Measurements from ENCODE around the gene PEAR1. TPM values are rescaled to one million over a fixed set of nuclear protein-coding genes. Genes with fewer than 3 reads are reported as not detected.

The PEAR1 gene
- total RNA-seq, 6 experiments from 2014 or later = 3.2 to 23.6 (median 20.2) TPM

DNA sequence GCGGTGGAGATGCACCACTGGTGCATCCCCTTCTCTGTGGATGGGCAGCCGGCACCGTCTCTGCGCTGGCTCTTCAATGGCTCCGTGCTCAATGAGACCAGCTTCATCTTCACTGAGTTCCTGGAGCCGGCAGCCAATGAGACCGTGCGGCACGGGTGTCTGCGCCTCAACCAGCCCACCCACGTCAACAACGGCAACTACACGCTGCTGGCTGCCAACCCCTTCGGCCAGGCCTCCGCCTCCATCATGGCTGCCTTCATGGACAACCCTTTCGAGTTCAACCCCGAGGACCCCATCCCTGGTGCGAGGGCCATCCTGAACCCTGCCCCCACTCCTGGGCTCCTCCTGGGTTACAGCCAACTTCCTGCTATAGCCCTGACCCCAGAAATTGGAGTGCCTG, 19.9 kb upstream of the PEAR1 start:
- TF ChIP-seq, protein P1, sequence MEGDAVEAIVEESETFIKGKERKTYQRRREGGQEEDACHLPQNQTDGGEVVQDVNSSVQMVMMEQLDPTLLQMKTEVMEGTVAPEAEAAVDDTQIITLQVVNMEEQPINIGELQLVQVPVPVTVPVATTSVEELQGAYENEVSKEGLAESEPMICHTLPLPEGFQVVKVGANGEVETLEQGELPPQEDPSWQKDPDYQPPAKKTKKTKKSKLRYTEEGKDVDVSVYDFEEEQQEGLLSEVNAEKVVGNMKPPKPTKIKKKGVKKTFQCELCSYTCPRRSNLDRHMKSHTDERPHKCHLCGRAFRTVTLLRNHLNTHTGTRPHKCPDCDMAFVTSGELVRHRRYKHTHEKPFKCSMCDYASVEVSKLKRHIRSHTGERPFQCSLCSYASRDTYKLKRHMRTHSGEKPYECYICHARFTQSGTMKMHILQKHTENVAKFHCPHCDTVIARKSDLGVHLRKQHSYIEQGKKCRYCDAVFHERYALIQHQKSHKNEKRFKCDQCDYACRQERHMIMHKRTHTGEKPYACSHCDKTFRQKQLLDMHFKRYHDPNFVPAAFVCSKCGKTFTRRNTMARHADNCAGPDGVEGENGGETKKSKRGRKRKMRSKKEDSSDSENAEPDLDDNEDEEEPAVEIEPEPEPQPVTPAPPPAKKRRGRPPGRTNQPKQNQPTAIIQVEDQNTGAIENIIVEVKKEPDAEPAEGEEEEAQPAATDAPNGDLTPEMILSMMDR (IDR thresholded peaks at IDR 0.05) = no peak
- peaks cover 11% of the 10 kb centered on the region for H3K27me3 Mint-ChIP-seq (ENCODE audit: insufficient read depth)
- no peaks in the 10 kb centered on the region for H3K9me3 Mint-ChIP-seq
- DNase-seq = no peak
- H3K27ac Mint-ChIP-seq = no peak overlapping the region
- peaks cover 24% of the 10 kb centered on the region for H3K4me1 Mint-ChIP-seq (ENCODE audit: low read depth)
- no peak overlapping the region for H3K4me3 Mint-ChIP-seq
- no peaks in the 10 kb centered on the region for H3K36me3 Mint-ChIP-seq (ENCODE audit: low read depth)

DNA sequence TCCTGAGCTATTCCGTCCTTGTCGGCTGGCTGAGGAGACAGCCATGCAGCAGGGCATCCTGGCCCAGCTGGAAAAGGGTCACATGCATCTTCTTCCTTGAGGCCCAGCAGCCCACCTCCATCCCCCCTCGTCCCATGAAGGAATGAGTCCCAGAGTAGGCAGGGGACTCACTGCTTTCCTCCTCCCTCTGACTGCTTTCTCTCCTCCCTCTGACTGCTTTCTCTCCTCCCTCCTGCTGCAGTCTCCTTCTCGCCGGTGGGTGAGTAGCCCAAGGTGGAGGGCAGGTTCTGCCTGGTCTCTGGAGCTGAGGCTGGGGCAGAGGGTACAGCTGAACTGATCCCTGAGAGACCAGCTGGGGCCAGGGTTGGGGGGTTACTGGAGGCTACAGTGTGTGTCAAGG, 19.4 kb upstream of the PEAR1 start:
- H3K27ac Mint-ChIP-seq = no peak overlapping the region
- H3K27me3 Mint-ChIP-seq (ENCODE audit: insufficient read depth) = peaks cover 16% of the 10 kb centered on the region
- H3K9me3 Mint-ChIP-seq = no peaks in the 10 kb centered on the region
- H3K36me3 Mint-ChIP-seq (ENCODE audit: low read depth) = no peaks in the 10 kb centered on the region
- DNase-seq = no peak
- no peak overlapping the region for H3K4me3 Mint-ChIP-seq
- H3K4me1 Mint-ChIP-seq (ENCODE audit: low read depth) = peaks cover 24% of the 10 kb centered on the region
- TF ChIP-seq, protein P1 (IDR thresholded peaks at IDR 0.05) = no peak

DNA sequence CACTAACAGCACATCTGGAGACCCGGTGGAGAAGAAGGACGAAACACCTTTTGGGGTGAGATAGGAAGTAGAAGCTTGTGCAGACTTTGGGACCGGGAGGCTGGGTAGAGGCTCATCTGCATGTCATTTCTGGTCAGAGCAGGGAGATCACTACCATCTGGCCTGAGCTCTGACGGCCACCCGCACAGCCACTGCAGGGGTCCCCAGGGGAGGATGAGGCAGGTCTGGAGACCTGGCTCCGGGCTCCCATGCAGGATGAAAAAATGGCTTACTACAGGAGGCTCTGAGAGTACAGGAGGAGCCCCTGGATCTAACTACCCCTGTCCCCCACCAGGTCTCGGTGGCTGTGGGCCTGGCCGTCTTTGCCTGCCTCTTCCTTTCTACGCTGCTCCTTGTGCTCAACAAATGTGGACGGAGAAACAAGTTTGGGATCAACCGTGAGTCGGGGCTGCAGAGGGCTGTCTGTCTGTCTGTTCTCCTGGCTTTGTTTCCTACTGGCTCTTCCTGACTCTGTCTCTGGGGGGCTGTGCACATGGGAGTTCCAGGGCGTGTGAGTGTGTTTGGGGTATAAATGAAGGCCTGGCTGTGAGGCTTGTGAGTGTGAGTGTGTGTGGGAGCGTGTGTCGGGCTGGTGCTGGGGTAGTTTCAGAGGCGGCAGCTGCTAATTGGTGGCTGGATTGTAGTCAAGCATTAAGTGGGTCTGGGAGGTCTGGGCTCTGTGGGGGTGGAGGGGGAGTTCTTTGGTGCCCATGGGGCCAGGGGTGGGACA, 18.8 kb upstream of the PEAR1 start:
- Mint-ChIP-seq H3K27me3 (ENCODE audit: insufficient read depth) (peaks cover 17% of the 10 kb centered on the region), H3K9me3 (no peaks in the 10 kb centered on the region), H3K27ac (no peak overlapping the region), H3K4me1 (ENCODE audit: low read depth) (peaks cover 20% of the 10 kb centered on the region), H3K4me3 (no peak overlapping the region), H3K36me3 (ENCODE audit: low read depth) (no peaks in the 10 kb centered on the region)
- TF ChIP-seq, protein P1 (IDR thresholded peaks at IDR 0.05) = no peak
- no peak for DNase-seq

DNA sequence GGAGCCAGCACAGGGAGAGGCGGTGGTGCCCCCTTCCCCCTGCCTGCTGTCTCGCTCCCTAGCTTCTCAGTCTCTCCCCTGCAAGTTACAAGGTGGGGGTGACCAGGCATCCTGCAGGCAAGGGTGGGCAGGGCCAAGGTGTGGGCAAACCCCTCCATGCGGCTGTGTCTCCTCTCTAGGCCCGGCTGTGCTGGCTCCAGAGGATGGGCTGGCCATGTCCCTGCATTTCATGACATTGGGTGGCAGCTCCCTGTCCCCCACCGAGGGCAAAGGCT, 18.2 kb upstream of the PEAR1 start:
- no peak overlapping the region for H3K4me3 Mint-ChIP-seq
- no peaks in the 10 kb centered on the region for H3K9me3 Mint-ChIP-seq
- TF ChIP-seq, protein P1 (IDR thresholded peaks at IDR 0.05) = no peak
- peaks cover 15% of the 10 kb centered on the region for H3K4me1 Mint-ChIP-seq (ENCODE audit: low read depth)
- no peak overlapping the region for H3K27ac Mint-ChIP-seq
- DNase-seq = no peak
- H3K27me3 Mint-ChIP-seq (ENCODE audit: insufficient read depth) = peaks cover 21% of the 10 kb centered on the region
- no peaks in the 10 kb centered on the region for H3K36me3 Mint-ChIP-seq (ENCODE audit: low read depth)

DNA sequence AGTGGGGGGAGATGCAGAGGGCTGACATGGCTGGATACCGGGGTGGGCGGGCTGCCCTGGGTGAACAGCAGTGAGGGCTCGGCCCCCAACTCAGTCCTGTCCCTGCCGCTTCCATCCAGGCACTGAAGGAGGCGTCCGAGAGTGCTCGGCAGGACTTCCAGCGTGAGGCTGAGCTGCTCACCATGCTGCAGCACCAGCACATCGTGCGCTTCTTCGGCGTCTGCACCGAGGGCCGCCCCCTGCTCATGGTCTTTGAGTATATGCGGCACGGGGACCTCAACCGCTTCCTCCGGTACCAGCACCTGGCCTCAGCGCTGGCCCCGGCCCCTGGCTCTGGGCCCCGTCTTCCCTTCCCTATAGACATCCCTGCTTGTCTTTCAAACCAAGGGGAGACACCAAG, 17.2 kb upstream of the PEAR1 start:
- no peak for DNase-seq
- H3K36me3 Mint-ChIP-seq (ENCODE audit: low read depth) = no peaks in the 10 kb centered on the region
- H3K9me3 Mint-ChIP-seq = no peaks in the 10 kb centered on the region
- 0 out of 2 replicates have a peak, but pooled peaks cover 5% of the 10 kb centered on the region for H3K4me1 Mint-ChIP-seq (ENCODE audit: low read depth)
- H3K27ac Mint-ChIP-seq = no peak overlapping the region
- peaks cover 31% of the 10 kb centered on the region for H3K27me3 Mint-ChIP-seq (ENCODE audit: insufficient read depth)
- TF ChIP-seq, protein P1 (IDR thresholded peaks at IDR 0.05) = no peak
- no peak overlapping the region for H3K4me3 Mint-ChIP-seq

Measured in HFFc6 (cell line).